Psoas muscle (tissue), 8 donors: ENCODE measurements around the gene GPATCH1. TPM values are rescaled to one million over a fixed set of nuclear protein-coding genes. Genes with fewer than 3 reads are reported as not detected.

Source experiments
- ATAC-seq, 4 donors: fragments of 200-7000 bp; cut with Tn5 transposase; one replicate each; pipeline ENCODE4 v1.9.1; 2020; ENCODE audit warnings: moderate library complexity in 3 of 4, mild to moderate bottlenecking in 2 of 4
- DNase-seq, 2 donors: peaks; one replicate each; pipeline ENCODE4 v3.0.0-alpha.2; 2020
- H3K27ac ChIP-seq: fragments of 200-600 bp; one replicate; pipeline ENCODE4 v1.8.0; 2022
- H3K27me3 ChIP-seq, 3 donors: fragments of 200-600 bp in 1 of 3; one replicate each; pipeline versions ENCODE4 v1.6.1 to v1.8.0; 2013 to 2022; ENCODE audit warnings: low read length in 2 of 3, mild to moderate bottlenecking in 2 of 3, moderate library complexity in 1 of 3; ENCODE audit not compliant: insufficient read depth in 3 of 3
- H3K36me3 ChIP-seq, 2 donors: fragments of 200-600 bp in 1 of 2; one replicate each; pipeline versions ENCODE4 v1.6.1 to v1.8.0; 2013 to 2022; ENCODE audit warnings: low read depth in 1 of 2, mild to moderate bottlenecking in 1 of 2, moderate library complexity in 1 of 2; ENCODE audit not compliant: insufficient read depth in 1 of 2
- H3K4me1 ChIP-seq: fragments of 200-600 bp; one replicate; pipeline ENCODE4 v1.8.0; 2022
- H3K4me3 ChIP-seq: fragments of 200-600 bp; one replicate; pipeline ENCODE4 v1.8.0; 2022; ENCODE audit warnings: mild to moderate bottlenecking
- H3K9me3 ChIP-seq: fragments of 200-600 bp; one replicate; pipeline ENCODE4 v1.8.0; 2022
- WGBS, 3 donors: extraction: QIAGEN DNeasy Blood & Tissue Kit; methylation state at CpG; one replicate each; pipeline versions ENCODE4 v1.1.6 to v1.1.7; 2013; 5-methylcytosine and 5-hydroxymethylcytosine counted together
- intact Hi-C, 2 donors: fragments of 100-400 bp; cut with DNase I; formaldehyde crosslinking; loops; one replicate each; pipeline versions ENCODE4 v1.11.0 to v1.14.2; 2022
- polyA plus RNA-seq, 3 donors: library from polyadenylated mRNA; stranded (reverse); fragments of 200-250 nt; gene quantifications; one replicate each; pipeline ENCODE4 v1.2.3, GENCODE V29; 2013
- total RNA-seq, 4 donors: library from RNA; stranded (reverse); fragmentation: NEBNext Ultra II Directional in 2 of 4; extraction: Animal tissue kit (Norgen Biotek cat#: 25700) in 2 of 4; gene quantifications; one replicate each; pipeline versions ENCODE4 v1.2.1 to v1.2.4, GENCODE V29; 2021 to 2023
- TF ChIP-seq, protein P1 (sequence below): fragments of 200-600 bp; IDR thresholded peaks from one replicate; pipeline ENCODE4 v1.8.0; 2022; ENCODE audit warnings: antibody characterized with exemption
- donor health status: healthy with polysubstance abuse.
- donor health status: DM: no; HTN: no; CAD: no; lungs with moderate emphysema.
- donor health status: Bipolar disorder and iron deficiency.
- donor health status: healthy.
- donor health status: DM: yes; HTN: yes; CAD: no.
- donor health status: DM: no; HTN: no; CAD: no.
- donor health status: DM: no; HTN: no; CAD: no.
- donor health status: DM: yes; HTN: yes; CAD: no.

GPATCH1 gene
- total and polyA plus RNA-seq, 7 donors = 3.1 to 7.5 (median 4.2) TPM

DNA sequence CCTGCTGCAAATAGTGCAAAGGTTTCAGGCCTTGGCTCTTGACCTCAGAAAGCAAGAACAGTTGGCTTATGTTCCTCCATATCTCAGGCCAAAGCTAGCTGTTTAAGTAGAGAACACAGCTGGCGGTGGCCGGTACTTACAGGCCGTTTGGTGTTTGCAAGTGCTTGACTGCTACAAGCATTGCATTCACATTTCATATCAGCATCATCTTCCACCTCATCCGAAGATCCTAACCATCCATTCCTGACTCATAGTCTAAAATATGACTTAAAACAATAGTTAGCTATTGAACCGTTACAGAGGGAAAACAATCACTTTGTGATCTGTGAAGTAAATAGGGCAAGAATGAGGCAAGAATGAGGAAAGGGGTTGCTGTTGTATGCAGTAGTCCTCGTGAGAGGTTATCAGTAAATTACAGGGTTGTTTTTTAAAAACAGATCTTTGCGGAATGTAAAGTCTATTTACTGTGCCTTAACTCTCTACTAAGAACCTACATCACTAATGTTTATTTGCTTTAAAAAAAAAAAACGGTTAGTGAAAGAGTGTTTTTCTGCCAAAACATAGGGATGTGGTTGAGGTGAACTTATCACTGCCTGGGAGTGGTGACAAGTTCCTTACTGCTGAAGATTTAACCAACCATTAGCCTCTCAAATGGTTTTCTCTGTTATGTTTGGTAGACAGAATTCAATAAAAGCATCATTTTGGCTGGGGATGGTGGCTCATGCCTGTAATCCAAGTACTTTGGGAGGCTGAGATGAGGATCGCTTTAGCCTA lies 29.3 kb downstream of the GPATCH1 start:
- Histone ChIP-seq H3K4me1 (no peaks in the 10 kb centered on the region), H3K9me3 (no peaks in the 10 kb centered on the region), H3K27me3 (no peaks in the 10 kb centered on the region), H3K36me3 (peaks cover 2 to 98% of the 10 kb centered on the region in 2 donors), H3K27ac (no peak overlapping the region), H3K4me3 (no peak overlapping the region)
- DNase-seq (no peak), ATAC-seq (no peak)
- TF ChIP-seq, protein P1, sequence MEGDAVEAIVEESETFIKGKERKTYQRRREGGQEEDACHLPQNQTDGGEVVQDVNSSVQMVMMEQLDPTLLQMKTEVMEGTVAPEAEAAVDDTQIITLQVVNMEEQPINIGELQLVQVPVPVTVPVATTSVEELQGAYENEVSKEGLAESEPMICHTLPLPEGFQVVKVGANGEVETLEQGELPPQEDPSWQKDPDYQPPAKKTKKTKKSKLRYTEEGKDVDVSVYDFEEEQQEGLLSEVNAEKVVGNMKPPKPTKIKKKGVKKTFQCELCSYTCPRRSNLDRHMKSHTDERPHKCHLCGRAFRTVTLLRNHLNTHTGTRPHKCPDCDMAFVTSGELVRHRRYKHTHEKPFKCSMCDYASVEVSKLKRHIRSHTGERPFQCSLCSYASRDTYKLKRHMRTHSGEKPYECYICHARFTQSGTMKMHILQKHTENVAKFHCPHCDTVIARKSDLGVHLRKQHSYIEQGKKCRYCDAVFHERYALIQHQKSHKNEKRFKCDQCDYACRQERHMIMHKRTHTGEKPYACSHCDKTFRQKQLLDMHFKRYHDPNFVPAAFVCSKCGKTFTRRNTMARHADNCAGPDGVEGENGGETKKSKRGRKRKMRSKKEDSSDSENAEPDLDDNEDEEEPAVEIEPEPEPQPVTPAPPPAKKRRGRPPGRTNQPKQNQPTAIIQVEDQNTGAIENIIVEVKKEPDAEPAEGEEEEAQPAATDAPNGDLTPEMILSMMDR = no peak
- intact Hi-C loops = no loop called here
- WGBS, 3 donors = 91 to 93% (median 91%) methylated on average over 9 of the region's 9 CpGs

- no peaks in the 10 kb centered on the region for H3K27me3 ChIP-seq
- no peak overlapping the region for H3K4me3 ChIP-seq
- WGBS, 3 donors = 91 to 97% (median 95%) methylated on average over 11 of the region's 11 CpGs
- TF ChIP-seq, protein P1 = no peak
- intact Hi-C loops = no loop called here
- no peaks in the 10 kb centered on the region for H3K9me3 ChIP-seq
- ATAC-seq (no peak), DNase-seq (no peak)
- H3K36me3 ChIP-seq = peaks cover under 1 to 98% of the 10 kb centered on the region in 2 donors
- H3K4me1 ChIP-seq = no peaks in the 10 kb centered on the region
- H3K27ac ChIP-seq = no peak overlapping the region
Observed at GRCh38 chr19:33111587-33111986, 30.6 kb downstream of the GPATCH1 start.

GRCh38 chr19:33114312-33114711 lies 33.3 kb downstream of the GPATCH1 start:
- H3K9me3 ChIP-seq = no peaks in the 10 kb centered on the region
- no peaks in the 10 kb centered on the region for H3K27me3 ChIP-seq
- WGBS, 3 donors = 84 to 86% (median 85%) methylated on average over 4 of the region's 4 CpGs
- TF ChIP-seq, protein P1 = no peak
- DNase-seq (no peak), ATAC-seq (no peak)
- H3K36me3 ChIP-seq = peaks cover 0 to 98% of the 10 kb centered on the region in 2 donors
- H3K27ac ChIP-seq = no peak overlapping the region
- intact Hi-C loops = no loop called here
- no peak overlapping the region for H3K4me3 ChIP-seq
- H3K4me1 ChIP-seq = no peaks in the 10 kb centered on the region

DNA sequence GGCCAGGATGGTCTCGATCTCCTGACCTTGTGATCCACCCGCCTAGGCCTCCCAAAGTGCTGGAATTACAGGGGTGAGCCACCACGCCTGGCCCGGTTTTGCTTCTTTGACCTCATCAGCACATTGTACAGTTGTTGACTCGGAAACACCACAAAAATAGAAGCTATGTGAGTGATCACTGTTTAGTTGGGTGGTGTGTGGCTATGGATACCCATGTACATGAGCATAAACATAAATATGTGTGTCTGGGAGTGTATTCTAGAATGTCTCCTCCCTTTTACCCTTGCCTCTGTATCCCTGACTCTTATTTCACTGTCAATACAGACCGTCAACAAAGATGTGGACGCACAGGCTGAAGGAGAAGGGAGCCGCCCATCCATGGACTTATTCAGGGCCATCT lies 36.5 kb downstream of the GPATCH1 start:
- Histone ChIP-seq H3K36me3 (peaks cover 0 to 94% of the 10 kb centered on the region in 2 donors), H3K4me1 (no peaks in the 10 kb centered on the region), H3K27me3 (no peaks in the 10 kb centered on the region), H3K9me3 (no peaks in the 10 kb centered on the region), H3K27ac (no peak overlapping the region), H3K4me3 (no peak overlapping the region)
- ATAC-seq = no peak
- TF ChIP-seq, protein P1 = no peak
- intact Hi-C loops = no loop called here
- WGBS, 3 donors = 91 to 93% (median 93%) methylated on average over 8 of the region's 8 CpGs
- DNase-seq = no peak

DNA sequence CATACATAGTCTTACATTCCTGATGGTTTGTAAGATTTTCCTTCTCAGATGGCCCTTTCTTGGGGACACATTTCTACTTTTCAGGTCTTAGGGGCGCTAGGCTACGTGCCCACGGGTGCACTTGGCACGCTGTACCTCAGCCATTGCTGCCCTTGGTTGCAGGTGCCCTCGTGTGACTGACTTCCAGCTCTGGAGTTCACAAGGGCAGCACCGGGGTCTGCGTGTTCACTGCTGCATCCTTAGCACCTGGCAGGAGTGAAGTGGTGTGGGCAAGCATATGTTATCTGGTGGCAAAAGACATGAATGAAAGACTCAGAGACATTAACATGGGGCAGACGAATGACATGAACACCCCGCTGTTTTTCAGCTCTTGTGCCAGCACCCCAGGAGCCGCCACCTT lies 37.7 kb downstream of the GPATCH1 start:
- DNase-seq (no peak), ATAC-seq (no peak)
- Histone ChIP-seq H3K27me3 (no peaks in the 10 kb centered on the region), H3K9me3 (no peaks in the 10 kb centered on the region), H3K4me3 (no peak overlapping the region), H3K4me1 (no peaks in the 10 kb centered on the region), H3K27ac (no peak overlapping the region), H3K36me3 (peaks cover 0 to 94% of the 10 kb centered on the region in 2 donors)
- TF ChIP-seq, protein P1 = no peak
- WGBS, 3 donors = 92 to 97% (median 95%) methylated on average over 10 of the region's 10 CpGs
- intact Hi-C loops = no loop called here
